GM21381 (cell line): ENCODE results near the gene LSMEM2.
"Not testable (repeated sequence)": the region's sequence is repeated elsewhere in the genome, so short reads cannot be mapped to it uniquely, and the experiment has no call there.

Experiments used
- ATAC-seq: cut with Tn5 transposase; IDR thresholded peaks from one replicate; pipeline ENCODE4 v1.9.1; 2021; ENCODE audit warnings: mild to moderate bottlenecking, moderate library complexity; ENCODE audit not compliant: unreplicated experiment

The LSMEM2 gene

DNA sequence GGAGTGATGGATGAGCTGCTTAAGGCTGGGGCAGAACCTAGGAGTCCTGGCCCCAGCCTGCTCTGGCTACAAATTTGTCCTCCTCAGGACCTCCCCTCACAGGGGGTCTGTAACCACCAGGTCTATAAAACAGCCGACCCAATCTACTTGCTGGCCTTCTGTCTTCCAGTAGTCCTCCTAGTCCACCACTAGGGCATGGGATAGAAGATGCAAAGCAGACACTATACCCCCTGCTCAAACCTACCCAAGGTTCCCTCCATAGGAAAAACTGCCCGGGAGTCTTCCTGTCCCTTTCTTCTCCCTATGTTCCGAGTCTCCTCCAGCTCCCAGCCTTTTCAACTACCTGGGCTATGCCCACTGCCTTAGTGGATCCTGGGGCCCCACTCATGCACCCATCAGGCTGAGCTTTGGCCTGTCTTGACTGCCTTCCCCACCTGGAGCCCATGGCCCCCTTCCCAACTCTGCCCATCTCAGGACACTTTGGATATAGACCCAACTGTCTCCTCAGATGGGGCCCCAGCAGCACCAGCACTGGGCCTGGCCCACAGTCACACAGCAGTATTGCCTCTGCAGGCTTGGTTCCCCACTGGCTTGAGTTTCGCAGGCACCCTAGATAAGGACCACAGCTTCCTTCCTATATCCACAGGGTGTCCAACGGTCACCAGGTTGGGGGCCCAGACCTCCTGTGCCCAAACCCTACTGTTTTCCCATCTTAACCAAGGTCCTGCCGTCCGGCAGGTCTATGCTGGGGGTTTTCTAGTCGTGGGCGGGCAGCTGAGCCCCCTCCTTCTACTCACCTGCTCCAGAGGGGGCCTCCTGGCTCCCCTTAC is 19.2 kb downstream of the LSMEM2 start:
- no peak for ATAC-seq

DNA sequence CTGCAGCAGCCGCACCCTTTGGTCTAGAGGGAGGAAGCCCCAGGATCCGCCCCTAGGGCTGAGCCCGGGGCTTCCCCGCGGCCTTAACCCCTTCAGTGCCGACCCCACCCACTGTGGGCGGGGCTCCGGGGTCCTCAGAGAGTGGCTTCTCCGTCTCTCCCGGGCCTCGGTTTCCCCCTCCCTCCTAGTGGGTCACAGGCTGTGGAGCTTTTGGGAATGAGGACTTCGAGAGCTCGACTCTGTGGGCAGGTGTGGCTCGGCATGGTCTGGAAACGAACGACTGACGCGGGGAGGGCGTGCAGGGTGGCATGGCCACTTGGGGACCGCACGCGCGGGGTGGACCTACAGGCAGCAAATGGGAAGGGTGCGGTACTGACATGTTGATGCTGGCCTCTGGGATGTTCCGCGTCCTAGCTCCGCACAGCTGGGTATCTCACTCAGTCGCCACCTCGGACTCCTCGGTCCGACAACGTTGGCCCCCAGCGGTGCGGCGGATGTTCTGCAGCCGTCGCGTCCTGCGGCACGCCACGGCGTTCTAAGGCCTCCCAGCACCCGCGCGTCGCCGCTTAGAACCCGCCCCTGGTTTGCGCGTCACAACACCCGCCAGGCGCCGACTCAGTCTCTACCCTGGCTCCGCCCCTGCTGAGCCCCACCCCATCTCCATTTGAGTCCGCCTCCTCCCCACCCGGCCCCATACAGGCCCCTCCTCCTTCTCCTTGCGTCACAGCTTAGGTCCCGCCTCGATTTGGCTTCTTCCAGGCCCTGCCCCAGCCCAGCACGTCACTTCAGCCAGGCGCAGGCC is 20.1 kb downstream of the LSMEM2 start, which contains the start of the genes HYAL3 and NAA80:
HYAL3 (minus strand) TSS at position 570 of the 802 bp plus-strand sequence. CDS start 3,803 bp downstream, outside the sequence.
NAA80 (minus strand) TSS at position 570 of the 802 bp plus-strand sequence. CDS start 1,942 bp downstream, outside the sequence.
- ATAC-seq, result peak; percentile 81

DNA sequence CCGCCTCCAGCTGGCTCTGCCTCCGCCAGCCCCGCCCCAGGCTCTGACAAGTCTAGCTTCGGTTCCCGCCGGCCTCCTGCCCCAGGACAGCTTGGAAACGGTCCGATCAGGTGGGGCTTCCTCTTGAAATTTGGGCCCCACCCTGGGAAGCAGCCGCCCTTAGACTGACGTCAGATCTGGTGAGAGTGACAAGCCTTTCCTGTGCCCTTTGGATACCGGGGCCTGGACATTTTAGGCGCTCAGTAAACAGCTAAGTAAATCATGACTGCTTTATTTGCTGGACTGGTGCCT is 20.7 kb downstream of the LSMEM2 start:
- ATAC-seq, result peak; percentile 3

DNA sequence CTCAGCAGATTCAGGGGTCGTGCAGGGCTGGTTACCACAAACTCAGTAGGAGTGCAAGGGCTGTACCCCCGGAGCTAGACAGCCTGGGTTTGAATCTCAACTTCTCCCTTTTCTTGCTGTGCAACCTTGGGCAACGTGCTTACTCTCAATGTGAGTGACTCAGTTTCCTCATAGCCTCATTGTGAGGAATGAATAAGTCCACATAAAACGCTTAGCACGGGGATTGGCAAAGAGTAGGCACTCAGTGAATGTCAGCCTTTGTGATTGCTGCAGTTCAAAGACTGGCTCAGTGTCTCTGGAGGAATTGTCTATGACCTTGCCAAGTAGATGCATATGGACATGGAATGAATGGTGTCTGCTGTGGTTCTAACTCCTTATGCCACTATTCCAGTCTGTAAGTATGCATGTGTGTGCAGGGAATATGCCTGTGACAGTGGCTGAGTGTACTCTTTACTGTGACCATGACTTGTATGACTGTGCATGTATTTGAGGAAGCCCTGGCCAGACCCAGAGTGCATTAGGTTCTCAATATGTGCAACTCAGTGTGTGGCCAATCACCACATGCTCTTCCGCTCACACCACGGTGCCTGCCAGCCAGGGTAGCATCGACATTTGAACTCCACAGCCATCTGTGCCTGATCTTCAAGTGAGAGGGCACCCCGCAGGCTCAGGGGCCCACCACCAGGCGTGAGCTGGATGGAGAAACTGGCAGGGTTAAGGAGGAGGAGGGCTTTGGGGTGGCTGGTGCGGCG is 21.2 kb downstream of the LSMEM2 start:
- no peak for ATAC-seq

DNA sequence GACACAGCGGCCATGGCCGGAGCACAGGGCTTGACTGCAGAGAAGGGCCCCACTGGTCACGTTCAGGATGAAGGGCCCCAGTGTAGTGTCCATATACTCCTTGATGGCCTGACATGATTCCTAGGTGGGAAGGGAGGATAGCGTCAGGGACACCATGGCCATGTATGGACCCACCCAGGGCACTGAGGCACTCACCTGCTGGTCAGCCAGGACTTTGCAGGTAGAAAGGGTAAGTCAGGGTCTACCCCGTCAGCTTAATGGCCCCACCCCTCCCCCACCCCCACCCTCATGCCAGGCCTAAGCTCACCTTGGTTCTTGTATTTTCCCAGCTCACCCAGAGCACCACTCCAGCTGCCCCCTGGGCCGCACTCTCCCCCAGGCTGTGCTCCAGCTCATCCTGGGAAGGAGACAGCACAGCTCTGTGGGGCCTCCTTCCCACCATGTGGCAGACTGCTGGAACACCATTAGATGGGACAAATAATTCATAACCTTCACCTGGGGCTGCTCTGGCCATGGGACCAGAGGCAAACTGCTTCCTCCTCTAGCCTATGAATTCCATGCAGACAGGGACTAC is 21.9 kb downstream of the LSMEM2 start:
- ATAC-seq, result no peak

DNA sequence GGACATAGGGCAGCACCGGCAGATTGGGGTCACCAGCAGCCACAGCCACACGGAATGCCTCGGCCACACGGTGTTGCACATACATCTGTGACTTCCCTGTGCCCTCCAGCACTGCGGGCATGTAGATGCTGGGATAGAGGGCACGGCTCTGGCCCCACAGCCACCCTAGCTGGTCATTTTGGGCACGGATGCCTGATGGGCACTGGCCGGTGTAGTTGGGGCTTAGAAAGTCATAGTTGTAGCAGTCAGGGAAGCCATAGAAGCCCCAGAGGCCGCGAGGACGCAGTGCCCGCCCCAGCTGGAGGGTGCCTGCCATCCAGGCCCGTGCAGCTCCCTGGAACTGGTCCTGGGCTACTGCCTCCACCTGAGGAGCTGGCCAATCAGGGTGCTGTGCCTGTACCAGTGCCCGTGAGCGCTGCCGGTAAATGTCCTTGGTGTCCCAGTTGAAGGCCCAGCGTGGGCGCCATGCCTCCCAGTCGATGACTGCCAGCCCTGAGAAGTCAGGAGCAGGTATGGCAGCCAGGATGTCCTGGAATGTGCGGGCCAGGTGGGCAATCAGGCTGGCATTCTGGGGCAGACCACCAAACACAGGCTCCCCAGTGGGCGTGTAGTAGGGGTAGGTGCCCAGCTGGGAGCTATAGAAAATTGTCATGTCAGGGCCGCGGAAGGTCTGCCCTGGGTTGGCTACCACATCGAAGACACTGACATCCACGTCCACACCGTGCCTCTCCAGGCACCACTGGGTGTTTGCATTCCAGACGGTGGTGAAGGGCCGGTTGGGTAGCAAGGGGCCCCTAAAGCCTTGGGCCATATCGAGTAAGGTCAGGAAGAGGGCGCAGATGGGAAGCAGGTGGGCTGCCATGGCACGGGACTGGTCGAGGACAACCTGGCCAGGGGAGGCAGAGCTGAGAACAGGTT is 23.5 kb downstream of the LSMEM2 start:
- no peak for ATAC-seq

DNA sequence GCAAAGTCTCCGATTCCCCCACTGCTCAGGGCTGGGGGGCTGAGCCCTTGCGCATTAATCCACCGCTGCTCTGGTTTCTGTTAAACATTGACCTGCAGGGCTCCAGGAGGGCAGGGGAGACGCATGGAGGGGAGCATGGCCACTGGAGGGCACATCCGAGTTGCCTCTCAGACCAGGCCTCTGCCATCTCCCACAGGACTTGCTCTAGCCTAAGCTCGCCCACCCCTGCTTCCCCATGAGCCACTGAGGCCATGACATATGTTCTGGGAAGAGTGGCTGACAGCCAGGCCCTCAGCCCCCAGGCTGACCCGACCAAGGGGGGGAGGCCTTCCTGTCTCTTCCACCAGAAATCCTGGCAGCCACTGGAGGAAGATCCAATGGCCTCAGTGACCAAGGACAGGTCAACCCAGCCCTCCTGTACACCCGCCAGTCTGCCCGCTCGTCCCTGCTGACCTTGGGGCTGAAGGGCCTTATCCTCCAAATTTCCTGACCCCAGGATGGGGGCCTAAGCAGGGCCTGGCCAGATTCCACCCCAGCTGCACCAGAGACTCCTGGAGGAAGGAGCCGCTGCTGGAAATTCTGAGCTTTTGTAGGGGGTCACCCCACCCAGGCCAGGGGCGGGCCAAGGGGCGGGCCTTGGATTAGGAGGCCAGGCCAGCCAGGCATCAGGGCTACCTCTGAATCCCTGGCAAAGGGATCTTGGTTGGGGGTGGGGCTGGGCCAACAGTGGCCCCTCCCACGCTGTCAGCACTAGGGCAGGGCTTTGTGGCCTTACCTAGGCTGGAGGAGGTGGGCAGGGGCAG is 24.3 kb downstream of the LSMEM2 start, which contains the start of gene HYAL1:
HYAL1 (minus strand) TSS at position 562 of the 803 bp plus-strand sequence. CDS start 618 bp downstream, outside the sequence.
- ATAC-seq, result no peak

DNA sequence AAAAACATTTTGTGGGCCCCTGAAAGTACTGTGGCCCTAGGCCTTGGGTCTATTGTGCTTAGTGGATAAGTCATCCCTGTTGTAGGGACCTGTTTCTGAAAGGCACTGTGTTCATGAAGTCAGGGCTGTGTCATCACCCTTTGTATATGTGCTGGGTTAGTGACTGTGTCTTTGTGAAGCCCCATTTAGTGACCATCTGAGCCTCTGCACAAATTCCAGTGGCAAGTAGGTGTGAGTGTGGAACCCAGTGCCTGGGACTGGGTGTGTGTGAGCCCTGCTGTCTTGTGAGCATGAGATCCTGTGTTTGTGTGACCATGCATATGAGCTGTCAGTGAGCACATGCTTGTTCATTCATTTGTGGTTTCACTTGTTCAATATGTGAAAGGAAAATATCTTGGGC is 25.7 kb downstream of the LSMEM2 start:
- no peak for ATAC-seq

DNA sequence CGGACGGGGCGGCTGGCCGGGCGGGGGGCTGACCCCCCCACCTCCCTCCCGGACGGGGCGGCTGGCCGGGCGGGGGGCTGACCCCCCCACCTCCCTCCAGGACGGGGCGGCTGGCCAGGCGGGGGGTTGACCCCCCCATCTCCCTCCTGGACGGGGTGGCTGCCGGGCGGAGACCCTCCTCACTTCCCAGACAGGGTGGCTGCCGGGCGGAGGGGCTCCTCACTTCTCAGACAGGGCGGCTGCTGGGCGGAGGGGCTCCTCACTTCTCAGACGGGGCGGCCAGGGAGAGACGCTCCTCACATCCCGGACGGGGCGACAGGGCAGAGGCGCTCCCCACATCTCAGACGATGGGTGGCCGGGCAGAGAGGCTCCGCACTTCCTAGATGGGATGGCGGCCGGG is 33.2 kb downstream of the LSMEM2 start:
- not testable (repeated sequence) for ATAC-seq

DNA sequence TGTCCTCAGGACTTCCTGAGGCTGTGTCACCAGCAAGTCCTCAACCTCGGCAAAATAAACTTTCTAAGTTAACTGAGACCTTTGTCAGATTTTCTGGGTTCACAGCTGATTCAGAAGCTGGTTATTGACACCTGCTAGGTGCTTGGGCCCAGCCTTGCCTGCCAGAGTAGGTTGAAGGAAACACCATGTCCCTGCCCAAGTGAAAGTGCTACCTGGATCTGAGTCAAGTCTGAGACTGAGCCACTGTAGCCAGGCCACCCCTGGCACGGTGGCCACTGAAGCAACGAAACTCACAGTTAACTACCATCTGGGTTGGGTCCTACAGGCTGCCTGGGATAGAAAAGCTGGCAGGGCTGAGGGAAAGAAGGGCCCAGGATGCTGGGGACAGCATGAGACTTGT is 35.5 kb downstream of the LSMEM2 start:
- no peak for ATAC-seq

DNA sequence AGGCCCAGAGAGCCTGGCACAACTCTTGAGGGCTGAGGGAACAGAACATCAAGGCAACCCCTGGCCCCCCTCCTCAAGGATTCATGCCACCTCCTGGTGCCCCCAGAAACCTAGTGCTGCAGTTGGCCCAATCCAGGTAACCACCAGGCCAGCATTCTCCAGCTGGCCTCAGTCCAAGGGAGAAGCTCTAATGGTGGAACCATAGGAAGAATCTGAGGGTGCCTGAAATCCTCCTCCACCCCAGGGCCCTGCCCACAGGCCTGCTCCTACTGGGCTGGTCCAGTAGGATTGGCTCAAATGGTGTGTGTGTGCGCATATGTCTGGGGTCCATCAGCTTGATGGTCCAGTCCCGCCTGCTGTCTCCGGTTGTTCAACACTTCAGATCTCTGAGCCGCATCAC is 35.9 kb downstream of the LSMEM2 start:
- ATAC-seq, result no peak

DNA sequence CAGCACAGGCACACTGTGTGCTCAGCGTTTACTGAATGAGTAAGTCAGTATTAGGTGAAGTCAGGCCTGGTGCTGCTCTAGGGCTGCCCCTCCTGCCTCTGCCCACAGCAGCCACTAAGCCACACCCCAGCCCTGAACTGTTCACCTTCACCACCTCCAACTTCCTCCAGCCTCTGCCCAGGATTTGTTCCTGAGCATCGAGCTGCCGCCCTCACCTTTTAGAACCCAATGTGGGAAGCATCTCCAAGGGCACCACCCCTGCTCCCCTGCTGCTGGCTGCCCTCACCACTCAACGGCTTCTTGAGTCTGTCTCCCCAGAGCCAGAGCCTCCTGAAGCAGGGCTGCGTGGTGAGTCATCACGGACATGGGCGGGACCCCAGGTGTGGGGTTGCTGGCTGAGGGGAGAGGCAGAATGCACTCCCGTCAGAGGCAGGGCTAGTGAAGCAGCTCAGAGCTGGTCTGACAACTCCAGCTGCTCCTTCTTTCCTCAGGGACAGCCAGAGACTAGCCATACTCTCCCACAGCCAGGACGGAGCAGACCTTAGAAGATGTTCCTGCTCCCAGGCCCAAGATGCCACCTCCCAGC is 37.9 kb downstream of the LSMEM2 start:
- no peak for ATAC-seq

DNA sequence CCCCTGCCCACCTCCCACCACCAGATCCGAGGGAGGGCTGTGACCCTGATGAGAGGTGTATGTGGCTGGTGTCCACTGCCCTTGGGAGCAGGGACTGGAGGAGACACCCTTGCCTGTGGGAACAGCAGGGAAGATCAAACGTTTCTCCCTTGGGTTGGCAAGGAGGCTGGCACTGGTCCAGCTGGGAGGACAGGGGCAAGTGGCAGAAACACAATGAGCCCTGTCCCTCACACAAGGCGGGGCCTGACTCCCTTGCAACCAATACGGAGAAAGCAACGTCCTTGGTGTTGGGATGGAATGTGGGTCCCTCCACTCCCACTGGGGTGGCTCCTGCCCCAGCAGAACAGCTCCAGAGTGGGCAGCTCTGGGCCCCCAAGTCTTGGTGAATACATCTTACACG is 38.4 kb downstream of the LSMEM2 start:
- no peak for ATAC-seq

DNA sequence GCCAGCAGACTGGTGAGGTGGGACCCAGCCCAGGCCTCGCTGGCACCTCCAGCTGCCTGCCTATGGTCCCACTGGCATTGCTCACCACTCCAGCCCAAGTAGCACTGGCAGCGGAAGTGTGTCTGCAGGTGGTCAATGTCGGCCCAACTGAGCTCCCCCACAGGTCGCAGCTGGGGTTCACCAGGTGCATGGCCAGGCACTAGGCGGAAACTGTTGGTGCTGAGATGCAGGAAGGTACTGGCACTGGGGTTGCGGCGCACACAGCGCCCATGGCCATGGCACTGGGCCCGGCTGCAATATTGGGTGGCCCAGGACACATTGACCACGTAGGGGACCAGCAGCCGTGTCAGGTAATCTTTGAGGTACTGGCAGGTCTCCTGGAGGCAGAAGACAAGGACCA is 39.3 kb downstream of the LSMEM2 start:
- ATAC-seq, result no peak

DNA sequence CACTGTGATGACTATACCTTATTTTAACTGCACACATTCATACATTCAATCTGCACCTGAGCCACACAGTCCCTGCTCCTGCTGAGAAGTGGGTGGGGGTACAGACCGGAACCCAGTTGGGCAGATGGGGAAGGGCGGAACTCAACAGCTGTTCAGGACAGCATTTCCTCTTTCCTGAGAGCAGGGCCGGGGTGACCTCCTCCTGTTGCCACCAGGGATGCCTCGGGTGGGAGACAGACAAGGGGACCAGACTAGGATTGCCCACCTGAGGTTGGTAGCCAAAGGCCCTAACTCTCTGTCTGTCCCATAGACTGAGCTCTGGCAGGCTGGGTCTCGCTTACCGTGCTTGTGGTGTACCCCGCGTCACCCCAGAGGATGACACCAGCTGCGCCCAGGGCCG is 39.7 kb downstream of the LSMEM2 start:
- ATAC-seq, result no peak

DNA sequence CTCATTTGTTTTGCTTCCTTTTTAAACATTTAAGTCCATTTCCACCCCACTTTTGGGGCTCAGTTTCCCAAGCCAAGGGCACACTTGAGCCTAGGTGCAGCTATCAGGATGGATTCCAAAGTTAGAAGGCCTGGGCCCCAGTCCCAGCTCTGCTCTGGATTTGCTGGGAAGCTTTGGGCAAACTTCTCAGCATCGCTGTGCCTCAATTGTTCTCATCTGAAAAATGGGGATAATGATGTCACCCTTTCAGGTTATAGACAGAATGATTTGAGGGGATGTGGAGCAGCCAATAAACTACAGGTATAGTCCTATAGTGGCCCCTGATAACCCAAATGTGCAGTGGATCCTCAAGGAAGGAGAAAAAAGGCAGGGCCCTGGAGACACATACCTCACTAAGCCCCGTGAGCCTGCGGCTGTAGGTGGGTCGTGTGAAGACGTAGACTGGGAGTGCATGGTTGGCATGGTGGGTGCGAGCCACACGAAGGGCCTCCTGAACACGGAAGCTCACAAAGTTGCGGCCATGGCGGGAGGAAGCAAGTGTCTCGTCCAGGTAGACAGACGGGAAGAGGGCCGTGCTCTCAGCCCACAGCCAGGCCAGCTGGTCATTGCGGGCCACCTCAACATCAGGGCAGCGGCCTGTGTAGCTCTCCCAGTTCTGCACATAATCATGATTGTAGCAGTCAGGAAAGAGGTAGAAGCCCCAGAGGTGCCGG is 40.5 kb downstream of the LSMEM2 start:
- no peak for ATAC-seq

DNA sequence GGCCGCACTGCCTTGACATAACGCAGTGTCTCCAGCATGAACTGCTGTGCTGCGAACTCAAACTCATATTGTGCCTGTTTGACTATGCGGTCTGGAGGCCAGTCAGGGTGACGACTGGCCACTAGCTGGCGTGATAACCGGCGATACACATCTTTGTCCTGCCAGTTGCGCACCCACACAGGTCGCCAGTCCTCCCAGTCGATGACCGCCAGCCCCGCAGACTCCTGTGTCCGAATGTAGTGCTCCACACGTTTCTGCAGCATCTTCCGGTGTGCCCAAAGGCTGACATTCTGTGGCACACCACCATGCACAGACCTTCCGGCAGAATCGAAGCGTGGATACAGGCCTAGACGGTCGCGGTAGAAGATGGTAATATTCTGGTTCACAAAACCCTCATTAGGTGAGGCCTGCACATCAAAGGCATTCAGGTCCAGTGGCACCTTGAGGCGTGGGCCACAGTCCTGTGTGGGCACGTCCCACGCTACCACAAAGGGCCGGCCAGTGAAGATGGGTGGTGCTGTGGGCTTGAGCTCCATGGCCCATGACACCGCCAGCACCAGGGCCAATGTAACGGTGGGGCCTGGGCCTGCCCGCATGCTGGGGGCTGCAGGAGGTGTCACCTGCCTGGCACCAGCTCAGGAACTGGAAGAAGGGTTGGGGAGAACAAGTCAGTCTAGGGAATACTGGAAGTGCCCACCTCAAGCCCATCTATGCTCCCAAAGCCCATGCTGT is 41.2 kb downstream of the LSMEM2 start:
- ATAC-seq, result no peak
